Progenitor cell of endocrine pancreas (in vitro differentiated cells): ENCODE measurements around the gene CDYL. TPM values are rescaled to one million over a fixed set of nuclear protein-coding genes. Genes with fewer than 3 reads are reported as not detected.

Experiments used
- DNase-seq: peaks from one replicate; pipeline ENCODE4 v3.0.0; 2021; ENCODE audit warnings: low spot score; ENCODE audit not compliant: unreplicated experiment
- H3K27ac Mint-ChIP-seq: 2 replicates; pipeline ENCODE4 v1.8.0; 2021; ENCODE audit warnings: mild to moderate bottlenecking, moderate library complexity, mixed read lengths
- H3K27me3 Mint-ChIP-seq: 2 replicates; pipeline ENCODE4 v1.8.0; 2021; ENCODE audit warnings: mixed read lengths
- H3K36me3 Mint-ChIP-seq: 2 replicates; pipeline ENCODE4 v1.8.0; 2022; ENCODE audit warnings: mixed read lengths; ENCODE audit not compliant: insufficient read depth
- H3K4me1 Mint-ChIP-seq: 2 replicates; pipeline ENCODE4 v1.8.0; 2021; ENCODE audit warnings: low read depth, mixed read lengths
- H3K4me3 Mint-ChIP-seq: 2 replicates; pipeline ENCODE4 v1.8.0; 2021; ENCODE audit warnings: low read depth, mild to moderate bottlenecking, moderate library complexity, mixed read lengths
- H3K9me3 Mint-ChIP-seq: 2 replicates; pipeline ENCODE4 v1.8.0; 2021; ENCODE audit warnings: low read depth, mixed read lengths
- total RNA-seq: library from RNA; stranded (reverse); gene quantifications from 2 replicates; pipeline ENCODE4 v1.2.1, GENCODE V29; 2021
- TF ChIP-seq, protein P1 (sequence below): fragments of 200-600 bp; sonication (generic); IDR thresholded peaks from one replicate; pipeline ENCODE4 v1.5.0; 2021; ENCODE audit warnings: antibody characterized with exemption, mild to moderate bottlenecking; ENCODE audit not compliant: unreplicated experiment

The CDYL gene
- total RNA-seq, 1 donor from 2014 or later, result 78.3 TPM

- Mint-ChIP-seq H3K4me3 (no peak overlapping the region), H3K9me3 (peaks cover 5% of the 10 kb centered on the region), H3K4me1 (peaks cover 21% of the 10 kb centered on the region), H3K27ac (no peak overlapping the region), H3K36me3 (peaks cover 3% of the 10 kb centered on the region), H3K27me3 (no peaks in the 10 kb centered on the region)
- DNase-seq, result no peak
- TF ChIP-seq, protein P1, sequence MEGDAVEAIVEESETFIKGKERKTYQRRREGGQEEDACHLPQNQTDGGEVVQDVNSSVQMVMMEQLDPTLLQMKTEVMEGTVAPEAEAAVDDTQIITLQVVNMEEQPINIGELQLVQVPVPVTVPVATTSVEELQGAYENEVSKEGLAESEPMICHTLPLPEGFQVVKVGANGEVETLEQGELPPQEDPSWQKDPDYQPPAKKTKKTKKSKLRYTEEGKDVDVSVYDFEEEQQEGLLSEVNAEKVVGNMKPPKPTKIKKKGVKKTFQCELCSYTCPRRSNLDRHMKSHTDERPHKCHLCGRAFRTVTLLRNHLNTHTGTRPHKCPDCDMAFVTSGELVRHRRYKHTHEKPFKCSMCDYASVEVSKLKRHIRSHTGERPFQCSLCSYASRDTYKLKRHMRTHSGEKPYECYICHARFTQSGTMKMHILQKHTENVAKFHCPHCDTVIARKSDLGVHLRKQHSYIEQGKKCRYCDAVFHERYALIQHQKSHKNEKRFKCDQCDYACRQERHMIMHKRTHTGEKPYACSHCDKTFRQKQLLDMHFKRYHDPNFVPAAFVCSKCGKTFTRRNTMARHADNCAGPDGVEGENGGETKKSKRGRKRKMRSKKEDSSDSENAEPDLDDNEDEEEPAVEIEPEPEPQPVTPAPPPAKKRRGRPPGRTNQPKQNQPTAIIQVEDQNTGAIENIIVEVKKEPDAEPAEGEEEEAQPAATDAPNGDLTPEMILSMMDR, result no peak
Observed at GRCh38 chr6:4797587-4797986, 21.4 kb downstream of the CDYL start.

DNA sequence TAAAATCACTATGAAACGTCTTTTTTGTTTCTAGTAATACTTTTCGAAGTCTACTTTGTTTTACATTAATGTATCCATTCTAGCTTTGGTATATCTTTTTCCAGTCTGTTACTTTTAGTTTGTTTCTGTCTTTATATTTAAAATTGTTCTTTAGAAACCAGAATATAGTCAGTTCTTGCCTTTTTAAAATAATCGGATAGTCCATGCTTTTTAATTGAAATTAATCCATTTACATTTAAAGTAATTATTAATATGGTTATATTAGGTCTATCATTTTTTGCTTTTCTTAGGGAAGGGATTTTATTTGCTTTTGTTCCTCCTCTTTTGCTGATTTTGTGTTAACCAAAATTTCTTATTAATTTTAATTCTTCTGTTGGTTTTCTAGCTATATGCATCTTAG lies 23.7 kb downstream of the CDYL start:
- no peak overlapping the region for H3K4me3 Mint-ChIP-seq
- H3K27me3 Mint-ChIP-seq, result no peaks in the 10 kb centered on the region
- H3K9me3 Mint-ChIP-seq, result peaks cover 5% of the 10 kb centered on the region
- peaks cover 3% of the 10 kb centered on the region for H3K36me3 Mint-ChIP-seq
- DNase-seq, result no peak
- TF ChIP-seq, protein P1, result no peak
- no peak overlapping the region for H3K27ac Mint-ChIP-seq
- peaks cover 33% of the 10 kb centered on the region for H3K4me1 Mint-ChIP-seq

GRCh38 chr6:4800662-4801061 lies 24.5 kb downstream of the CDYL start:
- peaks cover 36% of the 10 kb centered on the region for H3K4me1 Mint-ChIP-seq
- H3K27ac Mint-ChIP-seq, result no peak overlapping the region
- peaks cover 5% of the 10 kb centered on the region for H3K9me3 Mint-ChIP-seq
- TF ChIP-seq, protein P1, result no peak
- H3K4me3 Mint-ChIP-seq, result no peak overlapping the region
- no peak for DNase-seq
- H3K36me3 Mint-ChIP-seq, result peaks cover 3% of the 10 kb centered on the region
- no peaks in the 10 kb centered on the region for H3K27me3 Mint-ChIP-seq

GRCh38 chr6:4801491-4802110 lies 25.4 kb downstream of the CDYL start:
- Mint-ChIP-seq H3K36me3 (peaks cover 3% of the 10 kb centered on the region), H3K9me3 (peaks cover 5% of the 10 kb centered on the region), H3K4me1 (peaks cover 37% of the 10 kb centered on the region), H3K27me3 (no peaks in the 10 kb centered on the region), H3K4me3 (no peak overlapping the region), H3K27ac (no peak overlapping the region)
- DNase-seq, result no peak
- TF ChIP-seq, protein P1, result no peak

GRCh38 chr6:4802312-4802935 lies 26.2 kb downstream of the CDYL start:
- peaks cover 5% of the 10 kb centered on the region for H3K9me3 Mint-ChIP-seq
- DNase-seq, result no peak
- H3K4me3 Mint-ChIP-seq, result no peak overlapping the region
- no peak overlapping the region for H3K27ac Mint-ChIP-seq
- H3K4me1 Mint-ChIP-seq, result peaks cover 30% of the 10 kb centered on the region
- H3K36me3 Mint-ChIP-seq, result peaks cover 3% of the 10 kb centered on the region
- TF ChIP-seq, protein P1, result no peak
- H3K27me3 Mint-ChIP-seq, result no peaks in the 10 kb centered on the region
